ENCODE data around the gene RXFP3. TPM values are rescaled to one million over a fixed set of nuclear protein-coding genes. Genes with fewer than 3 reads are reported as not detected.

Gene RXFP3
- total and polyA plus RNA-seq, 4 experiments from 2014 or later, result not detected

DNA sequence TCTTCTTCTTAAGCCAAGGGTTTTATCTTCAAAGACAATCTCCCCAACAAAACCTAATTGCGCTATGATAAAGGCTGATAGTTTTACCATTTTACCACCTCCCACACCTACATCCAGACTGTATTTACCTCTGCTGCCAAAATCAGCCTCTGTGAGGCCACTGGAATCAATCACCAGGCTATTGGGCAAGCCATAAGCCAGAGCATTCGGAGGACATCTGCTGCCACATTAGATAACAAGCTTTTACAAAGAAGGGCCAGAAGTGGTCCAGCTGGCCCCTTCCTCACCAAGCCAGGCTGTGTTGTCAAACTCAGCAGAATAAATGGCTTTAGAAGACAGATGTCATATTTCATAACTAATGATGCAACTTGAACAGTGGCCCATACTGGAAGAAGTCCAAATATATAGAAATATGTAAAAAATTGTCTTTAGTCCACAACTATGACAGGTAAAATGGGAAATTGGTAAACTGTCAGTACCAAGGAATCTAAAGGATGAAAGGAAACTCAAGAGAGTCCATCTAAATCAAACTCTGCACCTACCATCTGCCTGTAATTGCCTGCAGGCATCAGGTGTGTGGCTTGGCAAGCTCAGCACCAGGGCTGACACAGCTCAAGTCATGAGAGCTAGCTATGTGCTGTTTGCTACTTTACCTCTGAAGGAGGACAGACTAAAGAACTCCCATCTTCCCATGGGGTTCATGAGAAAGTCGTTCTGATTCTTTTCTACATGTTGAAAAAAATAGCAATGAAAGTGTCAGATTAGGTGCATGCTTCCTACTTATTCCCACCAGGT, 32.2 kb downstream of the RXFP3 start:
- intact Hi-C loops (cut with micrococcal nuclease), result no loop called here
- no peak for DNase-seq
- H3K36me3 ChIP-seq (ENCODE audit: insufficient read depth, low read length), result no peaks in the 10 kb centered on the region
- no peak overlapping the region for H3K4me3 ChIP-seq (ENCODE audit: low read length in 2 of 2)
- H3K27ac ChIP-seq (ENCODE audit: low read depth, low read length), result no peak overlapping the region
- Mint-ChIP-seq H3K4me1 (peaks cover 4 to 17% (median 8%) of the 10 kb centered on the region in 4 donors), H3K27ac (peak overlapping the region in 1 of 7 donors; percentile 58), H3K4me3 (no peak overlapping the region), H3K9me3 (no peaks in the 10 kb centered on the region), H3K27me3 (no peaks in the 10 kb centered on the region), H3K36me3 (no peaks in the 10 kb centered on the region)
- H3K4me1 ChIP-seq (ENCODE audit: insufficient read depth, low read length), result no peaks in the 10 kb centered on the region
- no peaks in the 10 kb centered on the region for H3K27me3 ChIP-seq (ENCODE audit: insufficient read depth, low read length)
- POLR2A ChIA-PET (ENCODE audit: partially characterized antibody), result no interaction called here
- CTCF ChIA-PET (ENCODE audit: partially characterized antibody), result interaction anchor here (0.7 to 3.7 kb wide), 6 partner anchors 10 to 534 kb away, joined by 3 to 28 read pairs (median 6); partner anchors contain the start of gene TARS1
- no peaks in the 10 kb centered on the region for H3K9me3 ChIP-seq (ENCODE audit: control insufficient read depth in 1 of 2, low read length in 2 of 2)

DNA sequence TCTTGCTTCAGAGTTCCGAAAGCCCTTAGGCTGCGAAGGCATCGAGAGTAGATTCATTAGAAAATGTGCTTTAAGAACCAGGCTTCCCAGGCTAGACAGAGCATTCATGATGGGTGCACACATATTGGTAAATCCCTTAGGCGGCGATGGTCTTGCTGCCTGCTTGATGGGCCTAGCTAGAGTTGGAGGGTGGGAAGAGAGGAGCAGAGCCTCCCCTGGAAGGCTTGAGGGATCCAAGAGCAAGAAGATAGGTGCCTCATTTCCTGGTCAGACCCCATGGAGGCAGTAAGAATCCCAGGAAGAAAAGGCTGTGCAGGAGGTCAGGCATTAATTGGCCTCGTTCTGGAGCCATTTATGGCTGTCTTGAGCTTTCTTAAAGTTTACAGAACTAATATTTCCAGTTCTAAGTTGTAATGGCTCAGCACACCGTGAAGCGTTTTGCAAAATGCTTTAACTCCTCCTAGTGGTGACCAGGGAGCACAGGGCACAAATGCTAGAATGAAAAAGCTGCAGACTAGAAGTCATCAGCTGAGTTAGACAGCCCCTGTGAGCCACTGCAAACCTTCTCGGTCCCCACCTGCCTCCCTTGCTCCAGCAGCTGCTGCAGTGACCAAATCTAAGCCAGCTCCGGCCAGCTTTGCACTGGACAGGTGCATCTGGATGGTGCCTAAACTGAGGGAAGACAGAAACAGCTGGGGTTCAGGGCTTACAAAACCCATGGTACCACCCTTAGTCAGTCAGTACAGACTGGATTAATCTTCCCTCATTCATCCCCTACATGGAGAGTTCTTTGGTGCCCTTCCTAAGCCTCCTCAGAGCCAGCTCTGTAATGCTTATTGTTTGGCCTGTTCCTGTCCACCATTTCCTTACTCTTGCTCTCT, 33.6 kb downstream of the RXFP3 start:
- no peaks in the 10 kb centered on the region for H3K4me1 ChIP-seq (ENCODE audit: insufficient read depth, low read length)
- no peaks in the 10 kb centered on the region for H3K9me3 ChIP-seq (ENCODE audit: control insufficient read depth in 1 of 2, low read length in 2 of 2)
- no peak overlapping the region for H3K4me3 Mint-ChIP-seq
- ChIA-PET POLR2A (ENCODE audit: partially characterized antibody) (no interaction called here), CTCF (ENCODE audit: partially characterized antibody) (interaction anchor here (0.5 to 3.7 kb wide), 19 partner anchors 9 to 535 kb away, joined by 3 to 28 read pairs (median 5); partner anchors contain the start of genes RXFP3, SLC45A2 and TARS1)
- no peak overlapping the region for H3K27ac ChIP-seq (ENCODE audit: low read depth, low read length)
- H3K36me3 Mint-ChIP-seq, result no peaks in the 10 kb centered on the region
- no peaks in the 10 kb centered on the region for H3K27me3 Mint-ChIP-seq
- DNase-seq, result peak in 4 of 5 donors; percentile 8 to 20 (median 12)
- no peaks in the 10 kb centered on the region for H3K9me3 Mint-ChIP-seq
- H3K27me3 ChIP-seq (ENCODE audit: insufficient read depth, low read length), result no peaks in the 10 kb centered on the region
- intact Hi-C loops (cut with micrococcal nuclease), result loop anchor here (1.0 kb wide), 1 partner anchor 534 kb away; no protein-coding TSS in a partner anchor
- H3K27ac Mint-ChIP-seq, result peak overlapping the region in 1 of 7 donors; percentile 35
- H3K4me1 Mint-ChIP-seq, result peaks cover 2 to 12% (median 7%) of the 10 kb centered on the region in 4 donors
- no peaks in the 10 kb centered on the region for H3K36me3 ChIP-seq (ENCODE audit: insufficient read depth, low read length)
- H3K4me3 ChIP-seq (ENCODE audit: low read length in 2 of 2), result no peak overlapping the region

DNA sequence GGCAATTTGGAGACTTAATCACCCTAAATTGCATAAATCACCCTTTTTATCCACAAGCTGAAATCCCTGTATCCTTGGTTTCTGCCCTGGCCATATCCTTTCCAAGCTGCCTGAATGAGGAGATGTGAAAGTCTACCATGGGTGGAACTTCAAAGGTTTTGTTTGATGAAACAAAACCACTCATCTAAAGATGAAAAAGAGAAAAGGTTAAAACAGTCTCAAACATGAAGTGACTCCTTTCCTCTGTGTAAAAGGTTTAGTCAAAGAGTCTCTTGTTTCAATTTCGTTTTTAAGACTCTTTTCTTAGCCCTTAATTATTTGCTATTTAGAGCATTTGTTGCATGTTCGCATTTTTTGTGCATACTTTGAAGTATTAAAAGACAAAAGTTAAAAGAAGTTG, 37.1 kb downstream of the RXFP3 start:
- H3K27me3 ChIP-seq (ENCODE audit: insufficient read depth, low read length), result no peaks in the 10 kb centered on the region
- H3K4me1 ChIP-seq (ENCODE audit: insufficient read depth, low read length), result no peaks in the 10 kb centered on the region
- Mint-ChIP-seq H3K9me3 (no peaks in the 10 kb centered on the region), H3K27me3 (no peaks in the 10 kb centered on the region), H3K36me3 (no peaks in the 10 kb centered on the region), H3K4me3 (no peak overlapping the region), H3K4me1 (peaks cover 0 to 3% (median 1%) of the 10 kb centered on the region in 4 donors), H3K27ac (no peak overlapping the region)
- no peaks in the 10 kb centered on the region for H3K9me3 ChIP-seq (ENCODE audit: control insufficient read depth in 1 of 2, low read length in 2 of 2)
- intact Hi-C loops (cut with micrococcal nuclease), result no loop called here
- no peak overlapping the region for H3K4me3 ChIP-seq (ENCODE audit: low read length in 2 of 2)
- CTCF ChIA-PET (ENCODE audit: partially characterized antibody), result no interaction called here
- no peak overlapping the region for H3K27ac ChIP-seq (ENCODE audit: low read depth, low read length)
- no peaks in the 10 kb centered on the region for H3K36me3 ChIP-seq (ENCODE audit: insufficient read depth, low read length)
- no peak for DNase-seq
- POLR2A ChIA-PET (ENCODE audit: partially characterized antibody), result no interaction called here

DNA sequence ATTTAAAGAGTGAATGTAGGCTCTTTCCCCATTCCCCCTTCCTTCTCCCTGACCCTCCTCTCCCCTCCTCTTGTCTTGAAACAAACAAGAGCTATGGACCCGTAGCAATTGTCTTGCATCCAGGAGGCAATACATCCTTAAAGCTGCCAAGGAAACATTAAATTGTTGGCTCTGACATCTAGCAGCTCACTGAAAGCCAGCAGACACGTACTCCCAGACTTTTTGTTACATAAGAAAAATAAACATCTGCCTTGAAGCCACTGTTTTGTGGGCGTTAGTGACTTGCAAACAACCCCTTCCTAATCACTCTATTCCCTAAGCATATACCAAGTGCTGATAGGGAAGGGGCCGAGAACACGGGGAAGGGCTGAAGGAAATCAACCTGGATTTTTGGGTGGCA, 39.7 kb downstream of the RXFP3 start:
- no peak for DNase-seq
- no peaks in the 10 kb centered on the region for H3K9me3 Mint-ChIP-seq
- H3K4me3 Mint-ChIP-seq, result no peak overlapping the region
- Histone ChIP-seq H3K27me3 (ENCODE audit: insufficient read depth, low read length) (no peaks in the 10 kb centered on the region), H3K4me1 (ENCODE audit: insufficient read depth, low read length) (no peaks in the 10 kb centered on the region), H3K4me3 (ENCODE audit: low read length in 2 of 2) (no peak overlapping the region), H3K36me3 (ENCODE audit: insufficient read depth, low read length) (no peaks in the 10 kb centered on the region), H3K27ac (ENCODE audit: low read depth, low read length) (no peak overlapping the region), H3K9me3 (ENCODE audit: control insufficient read depth in 1 of 2, low read length in 2 of 2) (no peaks in the 10 kb centered on the region)
- intact Hi-C loops (cut with micrococcal nuclease), result no loop called here
- no peak overlapping the region for H3K27ac Mint-ChIP-seq
- POLR2A ChIA-PET (ENCODE audit: partially characterized antibody), result no interaction called here
- peaks cover 0 to 3% (median 1%) of the 10 kb centered on the region in 4 donors for H3K4me1 Mint-ChIP-seq
- H3K27me3 Mint-ChIP-seq, result peaks cover 0 to 2% of the 10 kb centered on the region in 2 donors
- CTCF ChIA-PET (ENCODE audit: partially characterized antibody), result no interaction called here
- no peaks in the 10 kb centered on the region for H3K36me3 Mint-ChIP-seq

DNA sequence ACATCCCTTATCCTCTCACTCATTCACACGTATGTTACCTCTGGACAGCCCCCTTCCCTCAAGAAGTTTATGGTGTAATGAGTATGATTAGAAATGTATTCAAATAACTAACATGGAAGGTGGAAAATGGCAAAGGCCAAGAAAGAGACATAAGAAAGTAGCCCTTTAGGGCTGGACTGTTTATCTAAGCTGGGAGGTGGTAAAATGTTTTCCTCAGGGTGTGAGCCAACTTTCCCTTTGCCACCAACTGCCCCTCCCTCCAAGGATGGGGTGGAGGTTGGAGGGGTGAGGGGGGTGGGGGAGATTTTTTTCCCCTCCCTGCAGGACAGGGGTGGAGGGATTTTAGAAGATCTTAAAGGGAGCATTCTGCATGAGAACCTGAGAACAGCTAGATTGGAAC, 40.1 kb downstream of the RXFP3 start:
- DNase-seq, result no peak
- no peak overlapping the region for H3K27ac ChIP-seq (ENCODE audit: low read depth, low read length)
- Mint-ChIP-seq H3K4me3 (no peak overlapping the region), H3K36me3 (no peaks in the 10 kb centered on the region), H3K9me3 (no peaks in the 10 kb centered on the region), H3K27me3 (peaks cover 0 to 2% of the 10 kb centered on the region in 2 donors), H3K4me1 (peaks cover 0 to 3% (median 1%) of the 10 kb centered on the region in 4 donors), H3K27ac (no peak overlapping the region)
- intact Hi-C loops (cut with micrococcal nuclease), result no loop called here
- no peaks in the 10 kb centered on the region for H3K9me3 ChIP-seq (ENCODE audit: control insufficient read depth in 1 of 2, low read length in 2 of 2)
- ChIA-PET POLR2A (ENCODE audit: partially characterized antibody) (no interaction called here), CTCF (ENCODE audit: partially characterized antibody) (no interaction called here)
- H3K27me3 ChIP-seq (ENCODE audit: insufficient read depth, low read length), result no peaks in the 10 kb centered on the region
- H3K4me3 ChIP-seq (ENCODE audit: low read length in 2 of 2), result no peak overlapping the region
- H3K36me3 ChIP-seq (ENCODE audit: insufficient read depth, low read length), result no peaks in the 10 kb centered on the region
- H3K4me1 ChIP-seq (ENCODE audit: insufficient read depth, low read length), result no peaks in the 10 kb centered on the region

DNA sequence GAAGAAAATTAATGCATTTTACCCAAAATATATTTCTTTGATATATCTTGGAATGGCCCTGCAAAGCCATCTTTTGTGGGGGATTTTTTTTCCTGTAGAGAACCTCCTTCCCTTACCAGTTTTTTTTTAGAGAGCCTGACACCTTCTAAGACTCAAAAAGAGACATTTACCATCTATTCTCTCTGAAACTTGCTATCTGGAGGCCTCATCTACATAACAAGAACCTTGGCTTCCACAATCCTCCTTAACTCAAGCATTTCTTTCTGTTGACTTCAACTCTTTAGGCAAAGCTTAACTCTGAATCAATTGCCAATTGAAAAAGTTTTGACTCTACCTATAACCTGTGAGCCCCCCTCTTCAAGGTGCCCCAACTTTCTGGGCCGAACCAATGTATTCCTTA, 42.1 kb downstream of the RXFP3 start:
- CTCF ChIA-PET (ENCODE audit: partially characterized antibody), result interaction anchor here (3.4 kb wide), 1 partner anchor 9 kb away, joined by 13 read pairs; no protein-coding TSS in a partner anchor

DNA sequence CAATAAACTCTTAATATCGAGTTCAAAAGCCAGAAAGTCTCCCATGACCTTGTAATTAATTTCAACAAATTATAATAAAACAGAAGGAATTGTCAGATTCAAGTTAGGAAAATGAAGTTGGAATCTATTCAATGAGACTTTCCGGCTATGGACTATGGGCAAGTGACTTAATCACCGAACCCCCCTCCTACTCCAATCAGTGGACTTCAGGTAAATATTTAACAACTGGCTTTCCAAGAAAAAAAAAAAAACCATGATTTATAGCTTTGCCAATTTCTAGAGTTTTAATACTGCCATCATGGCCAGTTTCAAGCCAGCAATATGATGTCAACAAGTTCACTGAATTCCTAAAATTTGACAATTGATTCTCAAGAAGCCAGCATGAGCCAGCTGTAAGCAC, 43.8 kb downstream of the RXFP3 start:
- no peak overlapping the region for H3K4me3 Mint-ChIP-seq
- H3K27ac Mint-ChIP-seq, result no peak overlapping the region
- H3K36me3 Mint-ChIP-seq, result no peaks in the 10 kb centered on the region
- H3K4me1 Mint-ChIP-seq, result no peaks in the 10 kb centered on the region
- Histone ChIP-seq H3K9me3 (ENCODE audit: control insufficient read depth in 1 of 2, low read length in 2 of 2) (no peaks in the 10 kb centered on the region), H3K4me3 (ENCODE audit: low read length in 2 of 2) (no peak overlapping the region), H3K36me3 (ENCODE audit: insufficient read depth, low read length) (no peaks in the 10 kb centered on the region), H3K27ac (ENCODE audit: low read depth, low read length) (no peak overlapping the region), H3K4me1 (ENCODE audit: insufficient read depth, low read length) (no peaks in the 10 kb centered on the region), H3K27me3 (ENCODE audit: insufficient read depth, low read length) (no peaks in the 10 kb centered on the region)
- no peaks in the 10 kb centered on the region for H3K9me3 Mint-ChIP-seq
- H3K27me3 Mint-ChIP-seq, result peaks cover 0 to 2% of the 10 kb centered on the region in 2 donors
- ChIA-PET POLR2A (ENCODE audit: partially characterized antibody) (no interaction called here), CTCF (ENCODE audit: partially characterized antibody) (interaction anchor here (3.4 kb wide), 1 partner anchor 11 kb away, joined by 13 read pairs; no protein-coding TSS in a partner anchor)
- intact Hi-C loops (cut with micrococcal nuclease), result no loop called here
- DNase-seq, result no peak

More for the DNA sequence above, 42.1 kb downstream of the RXFP3 start:
- H3K27ac Mint-ChIP-seq, result no peak overlapping the region
- Histone ChIP-seq H3K27me3 (ENCODE audit: insufficient read depth, low read length) (no peaks in the 10 kb centered on the region), H3K4me1 (ENCODE audit: insufficient read depth, low read length) (no peaks in the 10 kb centered on the region), H3K36me3 (ENCODE audit: insufficient read depth, low read length) (no peaks in the 10 kb centered on the region), H3K27ac (ENCODE audit: low read depth, low read length) (no peak overlapping the region), H3K4me3 (ENCODE audit: low read length in 2 of 2) (no peak overlapping the region), H3K9me3 (ENCODE audit: control insufficient read depth in 1 of 2, low read length in 2 of 2) (no peaks in the 10 kb centered on the region)
- no peaks in the 10 kb centered on the region for H3K9me3 Mint-ChIP-seq
- no peak overlapping the region for H3K4me3 Mint-ChIP-seq
- H3K27me3 Mint-ChIP-seq, result peaks cover 0 to 2% of the 10 kb centered on the region in 2 donors
- POLR2A ChIA-PET (ENCODE audit: partially characterized antibody), result no interaction called here
- no peaks in the 10 kb centered on the region for H3K36me3 Mint-ChIP-seq
- no peak for DNase-seq
- intact Hi-C loops (cut with micrococcal nuclease), result no loop called here
- peaks cover 0 to 3% (median 1%) of the 10 kb centered on the region in 4 donors for H3K4me1 Mint-ChIP-seq

Data from CD4-positive, alpha-beta memory T cell (primary cell).